Urinary bladder (tissue), 4 donors: Measurements from ENCODE around the gene MAEA. TPM values are rescaled to one million over a fixed set of nuclear protein-coding genes. Genes with fewer than 3 reads are reported as not detected.
A peak's percentile ranks its signal among the peaks of the same experiment; 100 is the strongest.

Source experiments
- DNase-seq: peaks from one replicate; pipeline ENCODE4 v3.0.0-alpha.2; 2015; ENCODE audit errors: extremely low spot score
- H3K27ac ChIP-seq: one replicate; pipeline ENCODE4 v1.5.1; 2013; ENCODE audit warnings: low read depth, mild to moderate bottlenecking, moderate library complexity
- H3K36me3 ChIP-seq: one replicate; pipeline ENCODE4 v1.6.1; 2013; ENCODE audit warnings: mild to moderate bottlenecking, moderate library complexity; ENCODE audit not compliant: insufficient read depth
- H3K4me1 ChIP-seq: one replicate; pipeline ENCODE4 v1.6.1; 2013; ENCODE audit warnings: mild to moderate bottlenecking, moderate library complexity; ENCODE audit not compliant: insufficient read depth
- H3K4me3 ChIP-seq: one replicate; pipeline ENCODE4 v1.5.1; 2013; ENCODE audit warnings: low read depth, low read length
- WGBS: extraction: QIAGEN DNeasy Blood & Tissue Kit; methylation state at CpG from one replicate; pipeline ENCODE4 v1.1.7; 2013; 5-methylcytosine and 5-hydroxymethylcytosine counted together
- polyA plus RNA-seq: library from polyadenylated mRNA; stranded (reverse); fragments of 200-250 nt; gene quantifications from one replicate; pipeline ENCODE4 v1.2.3, GENCODE V29; 2013
- total RNA-seq: library from RNA; depleted of rRNA; stranded (reverse); fragments of >200 nt; gene quantifications from one replicate; pipeline ENCODE4 v1.2.3, GENCODE V29; 2014
- donor health status: healthy with polysubstance abuse.
- donor health status: healthy.

MAEA gene
- total RNA-seq (25.6 TPM), polyA plus RNA-seq (69.9 TPM)

- Histone ChIP-seq H3K27ac (peak within 1 kb of the TSS; percentile 85), H3K36me3 (no peaks in the 10 kb centered on the region), H3K4me3 (peak within 1 kb of the TSS; percentile 98), H3K4me1 (peaks cover 3% of the 10 kb centered on the region)
- peak; percentile 90 for DNase-seq
- WGBS: under 1% methylated on average over 95 of the region's 95 CpGs
These were observed at the start of gene MAEA for GRCh38 chr4:1289207-1290164. Gene MAEA (plus strand): TSS chr4:1289891. CDS start chr4:1289914, 23 bp downstream.

- 91% methylated on average over 22 of the region's 22 CpGs for WGBS
- no peaks in the 10 kb centered on the region for H3K4me1 ChIP-seq
- H3K36me3 ChIP-seq: peaks cover 2% of the 10 kb centered on the region
- DNase-seq: no peak
- no peak overlapping the region for H3K4me3 ChIP-seq
- no peak overlapping the region for H3K27ac ChIP-seq
These were observed 49.8 kb upstream of the MAEA start for GRCh38 chr4:1239950-1240307.

- no peak for DNase-seq
- Histone ChIP-seq H3K27ac (no peak overlapping the region), H3K36me3 (peaks cover 2% of the 10 kb centered on the region), H3K4me1 (peaks cover under 1% of the 10 kb centered on the region), H3K4me3 (no peak overlapping the region)
- 88% methylated on average over 37 of the region's 37 CpGs for WGBS
These were observed 48.8 kb upstream of the MAEA start for GRCh38 chr4:1240721-1241465.

GRCh38 chr4:1241466-1241935 lies 48.2 kb upstream of the MAEA start:
- WGBS: 88% methylated on average over 21 of the region's 21 CpGs
- Histone ChIP-seq H3K27ac (no peak overlapping the region), H3K4me1 (peaks cover 3% of the 10 kb centered on the region), H3K4me3 (no peak overlapping the region), H3K36me3 (peaks cover 2% of the 10 kb centered on the region)
- DNase-seq: no peak

GRCh38 chr4:1241936-1242505 lies 47.7 kb upstream of the MAEA start:
- no peak for DNase-seq
- Histone ChIP-seq H3K4me3 (no peak overlapping the region), H3K4me1 (peaks cover 3% of the 10 kb centered on the region), H3K36me3 (peaks cover 2% of the 10 kb centered on the region), H3K27ac (no peak overlapping the region)
- WGBS: 75% methylated on average over 24 of the region's 24 CpGs

GRCh38 chr4:1242506-1243450 lies 46.9 kb upstream of the MAEA start:
- peaks cover 2% of the 10 kb centered on the region for H3K36me3 ChIP-seq
- no peak overlapping the region for H3K27ac ChIP-seq
- WGBS: 92% methylated on average over 30 of the region's 30 CpGs
- H3K4me1 ChIP-seq: peaks cover 7% of the 10 kb centered on the region
- no peak for DNase-seq
- H3K4me3 ChIP-seq: no peak overlapping the region

GRCh38 chr4:1243451-1244080 lies 46.1 kb upstream of the MAEA start:
- DNase-seq: no peak
- Histone ChIP-seq H3K4me1 (peaks cover 7% of the 10 kb centered on the region), H3K27ac (no peak overlapping the region), H3K36me3 (no peaks in the 10 kb centered on the region), H3K4me3 (no peak overlapping the region)
- 75% methylated on average over 15 of the region's 15 CpGs for WGBS

GRCh38 chr4:1244081-1244977 lies 45.4 kb upstream of the MAEA start:
- no peaks in the 10 kb centered on the region for H3K36me3 ChIP-seq
- peaks cover 7% of the 10 kb centered on the region for H3K4me1 ChIP-seq
- no peak overlapping the region for H3K4me3 ChIP-seq
- no peak overlapping the region for H3K27ac ChIP-seq
- 66% methylated on average over 33 of the region's 33 CpGs for WGBS
- DNase-seq: no peak

GRCh38 chr4:1244978-1245471 lies 44.7 kb upstream of the MAEA start:
- H3K4me1 ChIP-seq: peaks cover 7% of the 10 kb centered on the region
- no peaks in the 10 kb centered on the region for H3K36me3 ChIP-seq
- 79% methylated on average over 19 of the region's 19 CpGs for WGBS
- DNase-seq: no peak
- H3K27ac ChIP-seq: no peak overlapping the region
- no peak overlapping the region for H3K4me3 ChIP-seq

- no peaks in the 10 kb centered on the region for H3K36me3 ChIP-seq
- H3K27ac ChIP-seq: no peak overlapping the region
- no peak for DNase-seq
- no peak overlapping the region for H3K4me3 ChIP-seq
- 84% methylated on average over 26 of the region's 26 CpGs for WGBS
- H3K4me1 ChIP-seq: peaks cover 11% of the 10 kb centered on the region
These were observed 44.1 kb upstream of the MAEA start for GRCh38 chr4:1245481-1246051.

- Histone ChIP-seq H3K4me3 (no peak overlapping the region), H3K36me3 (no peaks in the 10 kb centered on the region), H3K4me1 (peaks cover 11% of the 10 kb centered on the region), H3K27ac (no peak overlapping the region)
- 61% methylated on average over 24 of the region's 24 CpGs for WGBS
- no peak for DNase-seq
These were observed 43.4 kb upstream of the MAEA start for GRCh38 chr4:1246111-1246881.
